NCI-H524 (cell line): ENCODE results near the gene HEXIM1.
A peak's percentile ranks its signal among the peaks of the same experiment; 100 is the strongest.

ENCODE experiments used
- DNase-seq, 2 experiments: peaks; one replicate each; lab custom pipeline; 2025; lab: John Stamatoyannopoulos, UW

Gene HEXIM1

DNA sequence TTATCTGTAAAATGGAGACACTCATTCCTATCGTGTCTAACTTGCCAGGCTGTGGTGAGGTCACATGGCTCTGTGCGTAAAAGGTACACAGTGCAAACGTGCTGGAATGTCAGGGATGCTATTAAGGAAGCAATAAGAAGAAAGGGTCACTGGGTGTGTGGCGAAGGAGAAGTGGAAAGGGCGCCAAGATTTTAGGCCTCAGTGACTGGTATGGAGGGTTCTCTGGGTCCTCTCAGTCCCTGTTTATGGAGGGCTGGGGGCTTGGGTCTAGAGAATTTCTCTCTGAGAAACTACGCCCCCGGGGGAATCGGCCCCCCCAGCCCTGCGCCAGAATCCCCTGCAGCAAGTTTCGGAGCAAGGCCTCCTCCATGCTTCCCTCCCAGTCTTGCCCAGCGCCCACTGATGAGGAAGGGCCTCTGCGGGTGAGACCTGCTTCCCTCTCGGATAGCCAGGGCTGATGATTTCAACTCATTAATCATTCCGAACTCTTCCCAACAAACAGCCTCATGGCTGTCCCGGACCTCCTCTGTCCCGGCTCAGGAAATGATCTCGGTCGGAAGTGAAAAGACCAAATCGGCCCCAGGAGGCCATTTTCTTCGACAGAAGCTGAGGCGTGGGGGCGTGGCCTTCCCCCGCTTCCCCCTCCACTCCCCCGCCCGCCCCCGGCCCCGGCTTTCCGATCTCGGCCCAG, 1.2 kb upstream of the HEXIM1 start:
- DNase-seq: peak; percentile 81 to 88

DNA sequence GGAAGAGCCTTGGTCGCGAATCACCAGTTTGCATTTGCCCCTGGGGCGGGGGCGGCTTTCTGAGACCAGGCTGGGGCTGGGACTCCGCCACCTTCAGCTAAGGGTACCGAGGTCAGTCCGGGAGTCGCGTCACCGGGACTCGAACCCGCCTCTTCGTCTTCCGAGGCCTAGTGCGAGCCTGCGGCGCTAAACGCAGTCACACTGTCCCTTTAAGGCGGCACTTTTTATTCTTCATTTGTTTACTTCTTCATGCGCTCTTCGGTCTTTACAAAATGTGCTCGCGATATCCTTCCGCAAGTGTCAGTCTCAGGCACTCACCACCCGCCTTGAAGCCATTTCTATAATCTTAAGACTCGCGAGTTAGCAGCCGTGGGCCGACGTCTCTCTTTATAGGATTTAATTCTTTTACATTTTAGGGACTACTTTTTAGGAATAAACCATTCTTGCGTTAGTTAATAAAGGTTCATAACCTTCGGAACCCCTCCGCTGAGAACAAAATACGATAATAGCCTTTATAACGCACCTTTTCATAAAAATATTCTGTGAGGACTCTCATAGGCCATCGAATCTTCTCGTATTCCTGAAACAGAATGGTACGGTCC, 593 bp upstream of the HEXIM1 start:
- DNase-seq: peak; percentile 95 to 99

DNA sequence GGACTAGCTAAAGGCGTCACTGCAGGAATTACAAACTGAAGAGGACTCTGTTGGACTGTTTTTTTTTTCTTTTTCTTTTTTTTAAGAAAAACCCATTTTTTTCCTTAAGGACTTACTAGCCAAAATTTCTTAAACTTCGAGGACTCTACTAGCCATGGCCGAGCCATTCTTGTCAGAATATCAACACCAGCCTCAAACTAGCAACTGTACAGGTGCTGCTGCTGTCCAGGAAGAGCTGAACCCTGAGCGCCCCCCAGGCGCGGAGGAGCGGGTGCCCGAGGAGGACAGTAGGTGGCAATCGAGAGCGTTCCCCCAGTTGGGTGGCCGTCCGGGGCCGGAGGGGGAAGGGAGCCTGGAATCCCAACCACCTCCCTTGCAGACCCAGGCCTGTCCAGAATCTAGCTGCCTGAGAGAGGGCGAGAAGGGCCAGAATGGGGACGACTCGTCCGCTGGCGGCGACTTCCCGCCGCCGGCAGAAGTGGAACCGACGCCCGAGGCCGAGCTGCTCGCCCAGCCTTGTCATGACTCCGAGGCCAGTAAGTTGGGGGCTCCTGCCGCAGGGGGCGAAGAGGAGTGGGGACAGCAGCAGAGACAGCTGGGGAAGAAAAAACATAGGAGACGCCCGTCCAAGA, 878 bp downstream of the HEXIM1 start:
- peak; percentile 88 to 90 for DNase-seq

DNA sequence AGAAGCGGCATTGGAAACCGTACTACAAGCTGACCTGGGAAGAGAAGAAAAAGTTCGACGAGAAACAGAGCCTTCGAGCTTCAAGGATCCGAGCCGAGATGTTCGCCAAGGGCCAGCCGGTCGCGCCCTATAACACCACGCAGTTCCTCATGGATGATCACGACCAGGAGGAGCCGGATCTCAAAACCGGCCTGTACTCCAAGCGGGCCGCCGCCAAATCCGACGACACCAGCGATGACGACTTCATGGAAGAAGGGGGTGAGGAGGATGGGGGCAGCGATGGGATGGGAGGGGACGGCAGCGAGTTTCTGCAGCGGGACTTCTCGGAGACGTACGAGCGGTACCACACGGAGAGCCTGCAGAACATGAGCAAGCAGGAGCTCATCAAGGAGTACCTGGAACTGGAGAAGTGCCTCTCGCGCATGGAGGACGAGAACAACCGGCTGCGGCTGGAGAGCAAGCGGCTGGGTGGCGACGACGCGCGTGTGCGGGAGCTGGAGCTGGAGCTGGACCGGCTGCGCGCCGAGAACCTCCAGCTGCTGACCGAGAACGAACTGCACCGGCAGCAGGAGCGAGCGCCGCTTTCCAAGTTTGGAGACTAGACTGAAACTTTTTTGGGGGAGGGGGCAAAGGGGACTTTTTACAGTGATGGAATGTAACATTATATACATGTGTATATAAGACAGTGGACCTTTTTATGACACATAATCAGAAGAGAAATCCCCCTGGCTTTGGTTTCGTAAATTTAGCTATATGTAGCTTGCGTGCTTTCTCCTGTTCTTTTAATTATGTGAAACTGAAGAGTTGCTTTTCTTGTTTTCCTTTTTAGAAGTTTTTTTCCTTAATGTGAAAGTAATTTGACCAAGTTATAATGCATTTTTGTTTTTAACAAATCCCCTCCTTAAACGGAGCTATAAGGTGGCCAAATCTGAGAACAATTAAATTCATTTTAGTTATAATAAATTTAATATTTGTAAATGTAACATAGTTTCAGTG, 1.7 kb downstream of the HEXIM1 start:
- peak; percentile 45 to 60 for DNase-seq

DNA sequence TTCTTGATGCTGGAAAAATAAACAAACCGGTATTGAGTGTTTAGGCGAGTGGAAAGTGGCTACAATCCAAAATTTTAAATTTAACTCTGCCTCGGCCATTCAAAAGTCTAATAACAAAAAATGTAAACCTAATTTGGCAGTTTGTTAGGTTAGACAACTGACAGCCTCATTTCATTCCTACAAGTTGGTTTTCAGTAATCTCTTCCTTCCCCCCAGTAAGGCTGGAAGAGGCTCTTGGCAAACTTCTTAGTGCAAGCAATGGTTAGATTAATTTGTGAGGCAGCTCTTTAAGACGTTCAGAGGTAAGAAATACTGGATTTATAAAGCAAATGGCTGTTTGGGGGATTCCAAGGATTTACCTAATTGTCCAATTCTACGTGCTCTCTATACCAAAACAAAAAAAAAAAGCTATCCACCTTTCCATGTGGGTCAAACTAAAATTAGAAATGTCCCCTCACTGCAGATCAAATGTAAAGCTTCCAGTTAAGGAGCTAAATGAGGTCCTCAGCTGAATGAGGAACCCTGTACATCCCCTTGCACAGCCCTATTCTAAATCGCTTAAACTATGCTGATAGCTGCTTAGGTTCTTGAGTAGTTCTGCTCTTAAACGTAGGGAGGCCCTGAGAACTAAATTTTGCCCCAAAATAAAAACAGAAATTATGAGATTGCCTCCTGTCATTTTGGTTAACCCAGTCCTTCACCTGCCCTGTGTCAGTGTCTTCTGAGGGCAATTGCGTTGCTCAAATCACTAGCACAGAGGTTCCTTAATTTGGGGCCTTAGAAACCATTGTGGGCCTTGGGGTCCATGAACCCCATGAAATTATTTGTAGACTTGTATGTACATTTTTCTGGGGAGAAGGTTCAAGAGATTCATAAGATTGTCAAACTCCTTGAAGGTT, 2.9 kb downstream of the HEXIM1 start:
- no peak for DNase-seq

DNA sequence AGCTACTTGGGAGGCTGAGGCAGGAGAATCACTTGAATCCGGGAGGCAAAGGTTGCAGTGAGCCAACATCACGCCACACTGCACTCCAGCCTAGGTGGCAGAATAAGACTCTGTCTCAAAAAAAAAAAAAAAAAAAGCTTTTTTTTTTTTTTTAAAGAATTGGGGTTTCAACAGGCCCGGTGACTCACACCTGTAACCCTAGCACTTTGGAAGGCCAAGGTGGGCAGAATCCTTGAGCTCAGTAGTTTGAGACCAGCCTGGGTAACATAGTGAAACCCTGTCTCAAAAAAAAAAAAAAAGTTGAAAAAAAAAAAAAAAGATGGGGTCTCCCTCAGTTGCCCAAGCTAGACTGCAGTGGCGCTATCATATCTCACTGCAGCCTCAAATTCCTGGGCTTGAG, 6.8 kb downstream of the HEXIM1 start:
- no peak for DNase-seq

DNA sequence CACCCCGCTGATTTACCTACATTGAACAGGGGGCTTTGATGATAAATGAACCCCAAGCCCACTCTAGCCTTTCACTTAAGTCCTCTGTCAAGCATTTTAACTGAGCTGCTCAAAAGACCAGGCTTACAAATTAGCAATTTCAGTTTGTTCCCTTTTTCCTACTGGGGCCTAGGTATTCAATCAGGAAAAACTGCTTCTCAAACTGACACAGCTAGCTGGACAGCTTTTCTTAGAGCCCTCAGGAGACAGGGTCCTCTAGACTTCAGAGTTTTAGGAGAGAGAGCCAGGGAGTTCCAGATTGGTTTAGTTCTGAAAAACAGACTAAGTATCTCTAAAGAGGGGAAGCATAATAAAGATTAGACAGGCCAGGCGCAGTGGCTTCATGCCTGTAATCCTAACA, 7.2 kb downstream of the HEXIM1 start:
- no peak for DNase-seq

DNA sequence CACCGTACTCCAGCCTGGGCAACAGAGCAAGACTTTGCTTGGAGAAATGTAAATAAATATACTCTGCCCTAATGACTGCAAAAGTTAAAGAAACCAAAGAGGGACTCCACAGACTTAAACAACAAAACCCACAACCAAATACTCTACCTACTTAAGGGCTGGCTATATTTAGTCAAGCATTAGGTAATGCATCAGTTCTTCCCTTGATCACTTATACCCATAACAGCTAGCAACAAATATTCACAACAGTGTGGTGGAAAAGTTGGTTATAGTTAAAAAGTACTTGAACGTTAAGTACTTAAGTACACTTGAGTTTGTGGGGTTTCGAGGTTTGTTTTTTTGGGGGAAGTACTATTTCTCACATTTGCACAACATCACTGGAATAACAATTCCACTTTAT, 8.0 kb downstream of the HEXIM1 start:
- no peak for DNase-seq

DNA sequence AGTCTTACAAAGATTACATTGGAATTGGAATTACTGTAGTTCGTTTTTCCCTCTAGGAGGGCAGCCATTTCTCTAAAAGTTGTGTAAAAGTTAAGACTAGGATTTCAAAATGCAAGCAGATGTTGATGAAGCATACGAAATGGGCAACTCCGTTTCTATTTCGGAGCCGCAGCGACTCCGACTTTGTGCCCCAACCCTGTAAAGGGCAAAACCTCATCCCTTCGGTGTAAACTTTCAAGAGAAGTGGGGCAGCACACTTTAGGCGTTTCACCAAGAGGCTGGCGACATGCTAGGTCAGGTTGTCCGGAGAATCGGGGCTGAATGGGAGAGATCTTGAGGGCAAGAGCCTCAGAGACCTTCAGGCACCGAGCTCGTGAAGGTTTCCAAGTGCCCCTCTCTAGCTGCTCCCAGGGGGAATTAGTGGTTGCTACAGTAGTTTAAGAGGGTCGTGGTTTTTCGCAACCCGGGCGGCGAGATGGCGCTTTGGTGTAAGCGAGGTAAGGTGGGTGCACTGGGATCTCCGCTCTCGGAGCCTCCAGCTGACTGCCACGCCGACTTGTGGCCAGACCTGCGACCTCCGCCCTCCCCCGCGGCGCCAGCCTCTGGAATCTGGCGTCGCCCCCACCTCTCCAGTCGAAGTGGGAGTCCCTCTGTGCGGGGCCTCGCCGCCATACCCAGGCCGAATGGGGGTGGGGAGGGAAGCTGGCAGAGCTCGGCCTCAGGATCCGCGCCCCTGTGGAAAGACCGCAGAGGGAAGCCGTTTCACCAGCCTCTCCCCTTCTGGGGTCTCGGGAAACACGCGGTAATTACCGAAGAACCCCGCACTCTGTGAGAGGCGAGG, 12.4 kb downstream of the HEXIM1 start:
- peak; percentile 62 to 85 for DNase-seq

DNA sequence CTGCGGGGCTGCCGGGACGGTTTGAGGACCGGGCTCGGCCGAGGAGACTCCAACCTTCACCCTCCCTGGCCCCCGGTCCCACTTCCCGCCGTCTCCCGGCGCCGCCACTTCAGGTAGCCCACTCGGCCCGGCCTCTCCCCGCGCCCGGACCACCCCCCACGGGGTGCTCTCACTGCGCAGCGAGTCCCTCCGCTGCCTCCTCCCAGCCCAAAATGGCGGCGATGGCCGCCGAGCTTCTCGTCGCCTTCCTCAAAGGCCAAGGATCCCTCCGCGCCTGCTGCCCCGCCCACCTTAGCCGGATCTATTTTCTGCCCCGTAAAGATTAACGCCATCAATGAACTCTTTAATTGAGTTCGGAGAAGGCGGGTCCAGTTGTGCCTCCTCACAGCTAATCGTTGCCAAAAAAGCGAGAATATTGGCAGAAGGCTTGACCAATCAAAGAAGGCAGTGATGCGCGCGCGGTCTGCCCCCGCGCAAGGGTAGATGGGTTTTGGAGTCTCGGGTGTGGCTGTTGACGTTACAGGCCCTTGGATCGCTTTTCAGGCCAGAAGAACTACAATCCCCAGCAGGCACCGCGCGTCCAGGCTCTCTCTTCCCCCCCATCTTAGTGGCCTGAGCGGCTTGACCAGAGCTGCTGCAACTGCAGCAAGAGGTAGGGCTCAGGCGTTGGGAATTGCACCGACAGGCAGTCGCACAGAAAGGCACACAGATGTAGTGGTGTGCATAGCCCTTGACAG, 13.2 kb downstream of the HEXIM1 start, which contains the start of gene HEXIM2:
Gene HEXIM2, plus strand, starts transcription at position 588 of the 737 bp plus-strand sequence. CDS start 919 bp downstream, outside the sequence.
- peak; percentile 100 for DNase-seq

DNA sequence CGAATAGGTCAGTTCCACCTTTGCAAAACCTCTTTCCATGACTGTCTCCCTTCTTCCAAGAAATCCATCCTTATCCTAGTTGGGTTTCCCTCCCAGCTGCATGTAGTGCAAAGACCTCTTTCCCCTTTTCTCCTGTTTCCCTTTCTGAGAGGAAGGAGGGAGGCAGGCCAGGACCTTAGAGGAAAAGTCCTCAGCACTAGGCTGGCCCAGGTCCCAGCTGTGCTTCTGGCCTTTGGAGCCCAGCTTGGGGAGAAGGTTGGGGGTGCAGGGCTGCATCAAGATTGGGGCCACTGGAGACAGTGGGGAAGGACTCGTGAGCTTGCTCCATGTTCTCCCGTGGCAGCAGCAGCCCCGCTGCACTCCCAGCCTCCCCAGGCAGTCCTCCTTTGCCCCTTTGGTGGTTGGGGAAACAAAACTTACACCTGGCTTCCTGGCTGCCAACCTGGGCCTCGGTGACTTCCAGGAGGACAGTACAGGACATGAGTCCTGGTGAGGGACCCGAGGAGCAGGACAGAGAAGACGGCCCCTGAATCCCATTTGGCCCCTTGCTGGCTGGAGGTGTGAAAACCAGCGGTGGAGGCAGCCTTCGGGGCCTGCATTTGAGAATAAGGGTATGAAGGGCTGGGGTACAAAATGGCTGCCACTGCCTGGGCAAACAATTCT, 13.9 kb downstream of the HEXIM1 start:
- no peak for DNase-seq

DNA sequence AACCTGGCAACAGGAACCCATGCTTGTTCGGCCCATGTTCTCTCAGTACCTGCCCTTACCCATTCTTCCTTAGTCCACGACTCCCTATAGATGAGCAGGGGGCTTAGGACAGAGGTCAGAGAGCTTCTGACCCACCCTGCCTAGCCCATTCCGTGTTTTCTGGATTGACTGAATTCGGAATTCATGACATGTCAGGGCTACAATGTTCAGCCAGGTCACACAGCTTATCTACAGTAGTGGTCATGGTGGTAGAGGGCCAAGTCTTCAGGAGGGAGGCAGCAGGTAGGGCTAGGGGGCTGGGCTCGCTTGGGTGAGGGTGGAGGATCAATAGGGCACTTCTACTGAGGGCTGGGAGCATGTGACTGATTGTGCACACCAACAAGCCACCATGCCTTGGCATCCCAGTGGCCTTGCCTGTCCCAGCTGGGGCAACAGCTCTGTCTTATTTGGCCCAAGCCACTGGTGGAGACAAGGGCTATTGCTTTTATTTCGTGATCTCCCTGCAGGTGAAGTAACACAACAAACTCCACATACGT, 16.5 kb downstream of the HEXIM1 start:
- DNase-seq: no peak

DNA sequence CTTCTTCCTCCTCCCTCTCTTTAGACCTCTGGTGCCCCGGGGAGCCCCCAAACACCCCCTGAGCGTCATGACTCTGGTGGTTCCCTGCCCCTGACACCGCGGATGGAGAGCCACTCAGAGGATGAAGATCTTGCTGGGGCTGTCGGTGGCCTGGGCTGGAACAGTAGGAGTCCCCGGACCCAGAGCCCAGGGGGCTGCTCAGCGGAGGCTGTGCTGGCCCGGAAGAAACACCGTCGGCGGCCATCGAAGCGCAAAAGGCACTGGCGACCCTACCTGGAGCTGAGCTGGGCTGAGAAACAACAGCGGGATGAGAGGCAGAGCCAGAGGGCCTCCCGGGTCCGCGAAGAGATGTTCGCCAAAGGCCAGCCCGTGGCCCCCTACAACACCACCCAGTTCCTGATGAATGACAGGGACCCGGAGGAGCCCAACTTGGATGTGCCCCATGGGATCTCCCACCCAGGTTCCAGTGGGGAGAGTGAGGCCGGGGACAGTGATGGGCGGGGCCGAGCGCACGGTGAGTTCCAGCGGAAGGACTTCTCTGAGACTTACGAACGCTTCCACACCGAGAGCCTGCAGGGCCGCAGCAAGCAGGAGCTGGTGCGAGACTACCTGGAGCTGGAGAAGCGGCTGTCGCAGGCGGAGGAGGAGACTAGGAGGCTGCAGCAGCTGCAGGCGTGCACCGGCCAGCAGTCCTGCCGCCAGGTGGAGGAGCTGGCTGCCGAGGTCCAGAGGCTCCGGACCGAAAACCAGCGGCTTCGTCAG, 20.9 kb downstream of the HEXIM1 start:
- DNase-seq: no peak

DNA sequence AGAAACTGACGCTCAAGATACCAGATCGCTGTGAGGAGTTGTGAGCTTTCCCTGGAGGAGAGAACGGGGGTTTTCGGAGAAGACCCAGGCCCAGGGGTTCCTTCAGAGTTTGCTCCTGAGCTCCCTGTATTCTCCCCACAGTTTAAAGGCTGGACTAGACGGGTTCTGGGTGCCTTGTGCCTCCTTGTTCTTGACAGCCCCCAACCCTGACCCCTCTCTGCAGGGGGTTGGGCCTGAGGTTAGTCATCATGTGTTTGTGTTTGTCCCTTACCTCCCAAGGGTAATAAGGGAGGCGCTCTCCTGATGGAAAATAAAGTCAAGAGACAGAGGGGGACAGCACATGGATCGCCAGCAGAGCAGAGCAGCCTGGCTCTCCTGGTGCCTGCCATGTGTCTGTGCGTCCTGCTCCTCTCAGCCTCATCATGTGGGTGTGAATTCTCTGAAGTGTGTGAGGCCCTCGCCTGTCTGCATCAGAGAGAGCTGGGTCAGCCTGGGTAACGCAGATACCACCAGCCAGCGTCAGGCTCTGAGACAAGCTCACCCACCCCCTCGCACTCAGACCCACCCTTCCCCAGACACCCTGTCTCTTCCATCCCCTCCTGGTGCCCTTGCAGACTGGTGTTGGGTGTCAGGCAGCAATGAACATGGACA, 22.1 kb downstream of the HEXIM1 start:
- DNase-seq: no peak

DNA sequence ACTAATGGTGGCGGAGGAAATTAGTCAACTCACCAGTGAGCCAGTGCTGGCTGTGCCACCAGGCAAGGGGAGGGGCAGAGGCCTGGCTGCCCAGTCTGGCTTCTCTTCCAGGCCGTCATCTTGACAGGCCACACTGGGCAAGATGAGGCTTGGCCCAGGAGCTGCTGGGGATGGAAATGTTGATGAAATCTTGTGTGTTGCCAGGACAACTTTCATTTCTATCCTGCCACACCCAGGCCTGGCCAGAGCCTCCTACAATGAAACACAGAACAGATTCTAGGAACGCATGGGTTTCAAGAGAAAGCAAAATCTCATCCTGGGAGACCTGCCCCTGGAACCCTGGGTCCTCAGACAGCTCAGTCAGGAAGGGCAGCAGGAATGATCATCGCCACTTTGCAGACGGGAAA, 22.7 kb downstream of the HEXIM1 start:
- no peak for DNase-seq

DNA sequence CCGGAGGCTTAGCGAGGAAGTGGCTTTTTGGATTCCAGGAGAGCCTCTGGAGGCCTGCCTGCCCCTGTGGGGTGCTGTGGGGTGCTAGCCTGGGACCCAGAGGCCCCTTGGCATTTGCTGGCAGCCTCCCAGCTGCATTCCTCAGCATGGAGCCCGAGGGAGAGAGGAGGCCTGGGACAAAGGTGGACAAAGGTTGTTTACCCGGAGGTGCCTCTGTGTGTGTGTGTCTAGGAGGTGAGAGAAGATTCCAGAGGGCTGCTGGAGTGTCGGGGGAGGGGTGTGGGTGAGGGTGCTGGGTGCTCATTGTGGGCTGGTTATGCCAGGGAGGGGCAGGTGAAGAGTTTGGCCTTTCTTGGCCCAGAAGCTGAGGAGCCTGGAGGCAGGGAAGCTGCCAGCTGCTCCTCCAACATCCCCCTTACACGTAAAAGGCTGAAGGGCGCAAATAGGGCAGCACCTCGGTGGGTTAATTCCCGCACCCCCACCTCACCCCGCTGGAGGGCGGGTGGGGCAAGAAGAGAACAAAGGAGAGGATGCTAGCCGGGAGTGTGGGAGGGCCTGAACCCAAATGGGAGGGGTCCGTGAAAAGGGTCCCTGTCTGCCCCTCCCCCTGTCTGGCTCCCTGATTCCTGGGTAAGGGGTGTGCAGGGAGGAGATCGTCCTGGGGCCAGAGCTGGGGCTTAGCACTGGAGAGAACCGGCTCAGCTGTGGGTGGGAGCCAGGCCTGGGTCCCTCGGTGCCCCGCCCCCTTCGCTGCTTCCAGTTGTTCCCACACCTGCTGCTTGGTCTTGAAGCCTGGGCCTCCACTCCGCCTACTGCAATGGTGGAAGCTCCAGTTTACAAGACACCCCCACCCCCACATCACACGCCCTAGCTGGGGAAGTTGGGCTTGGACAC, 23.3 kb downstream of the HEXIM1 start:
- DNase-seq: no peak
